K562 (cell line): Measurements from ENCODE around the gene UBE2O. TPM values are rescaled to one million over a fixed set of nuclear protein-coding genes. Genes with fewer than 3 reads are reported as not detected.

Experiments used
- ATAC-seq: fragments of 200-7000 bp; cut with Tn5 transposase; 3 replicates; pipeline ENCODE4 v1.9.1; 2020; ENCODE audit warnings: moderate library complexity
- BruUV-seq: library from RNA; stranded (reverse); fragments of 400-500 nt; replicated peaks from 2 replicates; lab custom pipeline; 2021; lab: Mats Ljungman, UMichigan
- CTCF ChIA-PET: fragments of 300-600 bp; formaldehyde crosslinking; extraction: SDS; loops from one replicate; lab custom pipeline; 2021; ENCODE audit warnings: low intra/inter-chr PET ratio; lab: Yijun Ruan, JAX
- POLR2A ChIA-PET: fragments of 300-600, 350-650 bp; sonication (Branson Sonifier 250); formaldehyde crosslinking; extraction: SDS; loops from one replicate; lab custom pipeline; 2021; ENCODE audit warnings: antibody characterized with exemption, inconsistent platforms; lab: Yijun Ruan, JAX
- DNase-seq, 4 experiments: peaks; one replicate each; pipeline versions ENCODE4 v3.0.0 to v3.0.0-alpha.2; 2011 to 2018; ENCODE audit warnings: low spot score in 3 of 4, mixed read lengths in 3 of 4; ENCODE audit errors: extremely low read depth in 1 of 4
- FAIRE-seq: peaks from 2 replicates; lab custom pipeline; 2011; peaks lifted over from hg19 to GRCh38; lab: Jason Lieb, UNC
- H2AFZ ChIP-seq: 2 replicates; pipeline ENCODE4 v1.6.0; 2011; ENCODE audit warnings: low read depth, low read length, control low read depth, inconsistent platforms
- H3K27ac ChIP-seq: fragments of 200-600 bp; 3 replicates; pipeline ENCODE4 v1.8.0; 2011; ENCODE audit warnings: low read depth, mild to moderate bottlenecking, control low read depth, inconsistent platforms, low read length, moderate library complexity, mixed read lengths; ENCODE audit errors: extremely low read depth
- H3K27me3 ChIP-seq, 2 experiments: fragments of 300-600 bp in 1 of 2; 2 replicates in 1 of 2; 3 replicates in 1 of 2; pipeline versions ENCODE4 v1.6.0 to v1.8.0; 2011; ENCODE audit warnings: inconsistent platforms in 2 of 2, low read length in 2 of 2, mild to moderate bottlenecking in 1 of 2, mixed read lengths in 1 of 2, moderate library complexity in 1 of 2; ENCODE audit not compliant: control insufficient read depth in 2 of 2, insufficient read depth in 2 of 2
- H3K36me3 ChIP-seq: fragments of 300-600 bp; 3 replicates; pipeline ENCODE4 v1.8.0; 2011; ENCODE audit warnings: mild to moderate bottlenecking, low read length, inconsistent platforms; ENCODE audit not compliant: control insufficient read depth, insufficient read depth
- H3K4me1 ChIP-seq, 2 experiments: fragments of 200-600 bp in 1 of 2; replicated peaks in 1 of 2; 2 replicates in 1 of 2; 3 replicates in 1 of 2; pipeline versions ENCODE4 v1.5.1 to v1.8.0; 2011; ENCODE audit warnings: inconsistent platforms in 2 of 2, low read length in 2 of 2, mild to moderate bottlenecking in 1 of 2, mixed read lengths in 1 of 2, moderate library complexity in 1 of 2; ENCODE audit not compliant: control insufficient read depth in 2 of 2, insufficient read depth in 2 of 2
- H3K4me2 ChIP-seq: 2 replicates; pipeline ENCODE4 v1.6.1; 2011; ENCODE audit warnings: low read length, control low read depth, inconsistent platforms, mixed read lengths; ENCODE audit not compliant: insufficient read depth
- H3K4me3 ChIP-seq: fragments of 200-600 bp; sonication (generic), shearing (Covaris generic); 2 replicates; pipeline ENCODE4 v1.5.1; 2016; ENCODE audit warnings: control low read depth, inconsistent platforms
- H3K79me2 ChIP-seq: fragments of 200-600 bp; 3 replicates; pipeline ENCODE4 v1.8.0; 2011; ENCODE audit warnings: low read length, inconsistent platforms; ENCODE audit not compliant: control insufficient read depth, insufficient read depth
- H3K9ac ChIP-seq, 2 experiments: 2 replicates each; pipeline versions ENCODE4 v1.6.0 to v1.6.1; 2011; ENCODE audit warnings: low read depth in 2 of 2, low read length in 2 of 2, control low read depth in 1 of 2, inconsistent platforms in 1 of 2, mild to moderate bottlenecking in 1 of 2, mixed read lengths in 1 of 2; ENCODE audit not compliant: insufficient read depth in 1 of 2
- H3K9me1 ChIP-seq: one replicate; pipeline ENCODE4 v1.6.0; 2011; ENCODE audit warnings: inconsistent platforms, mild to moderate bottlenecking, low read length, moderate library complexity; ENCODE audit not compliant: control insufficient read depth, insufficient read depth
- H3K9me3 ChIP-seq: replicated peaks from 2 replicates; pipeline ENCODE4 v1.5.1; 2011; ENCODE audit warnings: low read depth, low read length, inconsistent platforms; ENCODE audit not compliant: control insufficient read depth, insufficient read depth
- H4K20me1 ChIP-seq: replicated peaks from 2 replicates; pipeline ENCODE4 v1.6.1; 2011; ENCODE audit warnings: low read length, inconsistent platforms, mixed read lengths; ENCODE audit not compliant: control insufficient read depth, insufficient read depth
- EGR1 ChIP-seq: fragments of 450-650 bp; conservative IDR thresholded peaks from 2 replicates; pipeline ENCODE4 v1.6.1; 2017; ENCODE audit warnings: mild to moderate bottlenecking
- ESRRA ChIP-seq: fragments of 450-650 bp; IDR thresholded peaks from 2 replicates; pipeline ENCODE4 v1.6.1; 2014; ENCODE audit warnings: low read depth, mild to moderate bottlenecking, moderate library complexity, borderline replicate concordance
- FOXK1 ChIP-seq: sonication (generic); formaldehyde crosslinking; IDR thresholded peaks from 2 replicates; pipeline ENCODE4 v1.8.0; 2022; ENCODE audit warnings: missing genetic modification reagents, mild to moderate bottlenecking, borderline replicate concordance
- FUS ChIP-seq: fragments of 200-400 bp; formaldehyde crosslinking; optimal IDR thresholded peaks from 2 replicates; pipeline ENCODE3; 2017; ENCODE audit warnings: low read depth, low read length
- HDAC2 ChIP-seq: fragments of 450-650 bp; IDR thresholded peaks from 2 replicates; pipeline ENCODE4 v1.6.1; 2016; ENCODE audit warnings: mild to moderate bottlenecking
- HDAC6 ChIP-seq: IDR thresholded peaks from 2 replicates; pipeline ENCODE4 v1.6.1; 2012; ENCODE audit warnings: low read depth, mild to moderate bottlenecking, control low read depth, inconsistent platforms, low read length, moderate library complexity
- HNRNPUL1 ChIP-seq: fragments of 200-400 bp; formaldehyde crosslinking; IDR thresholded peaks from 2 replicates; pipeline ENCODE4 v1.6.1; 2017; ENCODE audit warnings: low read length
- KAT7 ChIP-seq: sonication (generic); formaldehyde crosslinking; IDR thresholded peaks from 2 replicates; pipeline ENCODE4 v1.8.0; 2022; ENCODE audit warnings: missing genetic modification reagents, mild to moderate bottlenecking, borderline replicate concordance
- MCM2 ChIP-seq: fragments of 450-650 bp; IDR thresholded peaks from 2 replicates; pipeline ENCODE4 v1.6.1; 2017; ENCODE audit warnings: low read depth, mild to moderate bottlenecking
- PHF21A ChIP-seq: fragments of 450-650 bp; IDR thresholded peaks from 2 replicates; pipeline ENCODE4 v1.6.1; 2017; ENCODE audit warnings: low read depth, borderline replicate concordance
- TCF7 ChIP-seq: sonication (generic); IDR thresholded peaks from 2 replicates; pipeline ENCODE4 v1.6.1; 2016; ENCODE audit warnings: antibody characterized with exemption, borderline replicate concordance
- ZNF134 ChIP-seq: fragments of 250-450 bp; sonication (Bioruptor Pico); conservative IDR thresholded peaks from 2 replicates; pipeline ENCODE4 v1.4.0; 2020
- ZNF23 ChIP-seq: fragments of 250-450 bp; sonication (Bioruptor Pico); IDR thresholded peaks from 2 replicates; pipeline ENCODE4 v1.4.0; 2020; ENCODE audit warnings: mild to moderate bottlenecking
- ZNF239 ChIP-seq: fragments of 250-450 bp; sonication (Bioruptor Pico); IDR thresholded peaks from 2 replicates; pipeline ENCODE4 v1.4.0; 2020; ENCODE audit warnings: mild to moderate bottlenecking
- ZNF282 ChIP-seq: sonication (generic); formaldehyde crosslinking; IDR thresholded peaks from 2 replicates; pipeline ENCODE4 v1.8.1; 2023; ENCODE audit warnings: missing genetic modification reagents
- ZNF551 ChIP-seq: fragments of 250-450 bp; sonication (Bioruptor Pico); IDR thresholded peaks from 2 replicates; pipeline ENCODE4 v1.5.0; 2021; ENCODE audit warnings: mild to moderate bottlenecking, moderate library complexity
- WGBS: fragments of 100-300 bp; shearing (Covaris generic); methylation state at CpG from one replicate; pipeline ENCODE4 v1.1.6; 2016; ENCODE audit warnings: low coverage, mixed read lengths; ENCODE audit not compliant: insufficient coverage; ENCODE audit errors: missing lambda C conversion rate; 5-methylcytosine and 5-hydroxymethylcytosine counted together
- in situ Hi-C: fragments of 300-500 bp; cut with MboI; formaldehyde crosslinking; loops from 4 replicates; pipeline ENCODE4 v1.15.0; 2018; ENCODE audit warnings: inconsistent platforms, mixed read lengths
- intact Hi-C: fragments of 100-400 bp; cut with micrococcal nuclease; formaldehyde crosslinking; loops from 2 replicates; pipeline ENCODE4 v1.14.2; 2022
- polyA plus RNA-seq, 8 experiments: library from polyadenylated mRNA; depleted of rRNA in 4 of 8; stranded (reverse) in 5 of 8; unstranded in 3 of 8; fragments of >200 nt; fragmentation: Nextera tagmentation in 2 of 8; fragmentation: Illumina TruSeq in 1 of 8; extraction: Ambion mirVana in 2 of 8; extraction: Trizol in 1 of 8; gene quantifications; 2 replicates each; pipeline versions ENCODE4 v1.2.1 to v1.2.3, GENCODE V29; 2011 to 2014; ENCODE audit warnings: inconsistent platforms in 1 of 8, missing spikeins in 1 of 8
- total RNA-seq, 7 experiments: library from RNA; depleted of rRNA in 6 of 7; stranded (reverse); fragments of >200 nt in 6 of 7; fragmentation: Illumina TruSeq in 2 of 7; extraction: Trizol in 2 of 7; gene quantifications; 2 replicates each; pipeline versions ENCODE4 v1.2.1 to v1.2.3, GENCODE V29; 2011 to 2021; ENCODE audit warnings: low replicate concordance in 1 of 7
- TF ChIP-seq, protein P1 (sequence below): fragments of 450-650 bp; IDR thresholded peaks from 2 replicates; pipeline ENCODE4 v1.6.1; 2017; ENCODE audit warnings: antibody characterized with exemption, mild to moderate bottlenecking
- TF ChIP-seq, protein P2 (sequence below): fragments of 250-450 bp; sonication (Bioruptor Pico); IDR thresholded peaks from 2 replicates; pipeline ENCODE4 v1.4.0; 2020; ENCODE audit warnings: mild to moderate bottlenecking, moderate library complexity, borderline replicate concordance

Gene UBE2O
- total and polyA plus RNA-seq, 9 of the 15 experiments (the other 6 are each of a cell fraction or from before 2014, with no cell fraction given): 1.6 to 39.7 (median 13.3) TPM

DNA sequence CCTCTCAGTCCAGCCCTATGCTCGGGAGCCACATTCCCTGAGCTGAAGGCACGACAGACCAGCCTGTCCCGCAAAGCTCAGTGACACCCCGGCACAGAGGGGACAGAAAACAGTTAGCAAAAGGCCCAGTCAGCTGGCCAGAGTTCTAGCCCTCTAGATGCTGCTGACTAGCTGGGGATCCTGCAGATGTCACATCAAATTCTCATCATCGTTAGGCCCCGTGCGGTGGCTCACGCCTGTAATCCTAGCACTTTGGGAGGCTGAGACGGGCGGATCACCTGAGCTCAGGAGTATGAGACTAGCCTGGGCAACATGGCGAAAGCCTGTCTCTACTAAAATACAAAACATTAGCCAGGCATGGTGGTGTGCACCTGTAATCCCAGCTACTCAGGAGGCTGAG lies 17.2 kb downstream of the UBE2O start (continued):
- TF ChIP-seq TCF7 (no peak), FUS (no peak), ZNF551 (CRISPR knock-in tag) (no peak), ZNF134 (CRISPR knock-in tag) (no peak), MCM2 (no peak), HDAC6 (no peak)
- TF ChIP-seq, protein P1, sequence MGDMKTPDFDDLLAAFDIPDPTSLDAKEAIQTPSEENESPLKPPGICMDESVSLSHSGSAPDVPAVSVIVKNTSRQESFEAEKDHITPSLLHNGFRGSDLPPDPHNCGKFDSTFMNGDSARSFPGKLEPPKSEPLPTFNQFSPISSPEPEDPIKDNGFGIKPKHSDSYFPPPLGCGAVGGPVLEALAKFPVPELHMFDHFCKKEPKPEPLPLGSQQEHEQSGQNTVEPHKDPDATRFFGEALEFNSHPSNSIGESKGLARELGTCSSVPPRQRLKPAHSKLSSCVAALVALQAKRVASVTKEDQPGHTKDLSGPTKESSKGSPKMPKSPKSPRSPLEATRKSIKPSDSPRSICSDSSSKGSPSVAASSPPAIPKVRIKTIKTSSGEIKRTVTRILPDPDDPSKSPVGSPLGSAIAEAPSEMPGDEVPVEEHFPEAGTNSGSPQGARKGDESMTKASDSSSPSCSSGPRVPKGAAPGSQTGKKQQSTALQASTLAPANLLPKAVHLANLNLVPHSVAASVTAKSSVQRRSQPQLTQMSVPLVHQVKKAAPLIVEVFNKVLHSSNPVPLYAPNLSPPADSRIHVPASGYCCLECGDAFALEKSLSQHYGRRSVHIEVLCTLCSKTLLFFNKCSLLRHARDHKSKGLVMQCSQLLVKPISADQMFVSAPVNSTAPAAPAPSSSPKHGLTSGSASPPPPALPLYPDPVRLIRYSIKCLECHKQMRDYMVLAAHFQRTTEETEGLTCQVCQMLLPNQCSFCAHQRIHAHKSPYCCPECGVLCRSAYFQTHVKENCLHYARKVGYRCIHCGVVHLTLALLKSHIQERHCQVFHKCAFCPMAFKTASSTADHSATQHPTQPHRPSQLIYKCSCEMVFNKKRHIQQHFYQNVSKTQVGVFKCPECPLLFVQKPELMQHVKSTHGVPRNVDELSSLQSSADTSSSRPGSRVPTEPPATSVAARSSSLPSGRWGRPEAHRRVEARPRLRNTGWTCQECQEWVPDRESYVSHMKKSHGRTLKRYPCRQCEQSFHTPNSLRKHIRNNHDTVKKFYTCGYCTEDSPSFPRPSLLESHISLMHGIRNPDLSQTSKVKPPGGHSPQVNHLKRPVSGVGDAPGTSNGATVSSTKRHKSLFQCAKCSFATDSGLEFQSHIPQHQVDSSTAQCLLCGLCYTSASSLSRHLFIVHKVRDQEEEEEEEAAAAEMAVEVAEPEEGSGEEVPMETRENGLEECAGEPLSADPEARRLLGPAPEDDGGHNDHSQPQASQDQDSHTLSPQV: no peak

DNA sequence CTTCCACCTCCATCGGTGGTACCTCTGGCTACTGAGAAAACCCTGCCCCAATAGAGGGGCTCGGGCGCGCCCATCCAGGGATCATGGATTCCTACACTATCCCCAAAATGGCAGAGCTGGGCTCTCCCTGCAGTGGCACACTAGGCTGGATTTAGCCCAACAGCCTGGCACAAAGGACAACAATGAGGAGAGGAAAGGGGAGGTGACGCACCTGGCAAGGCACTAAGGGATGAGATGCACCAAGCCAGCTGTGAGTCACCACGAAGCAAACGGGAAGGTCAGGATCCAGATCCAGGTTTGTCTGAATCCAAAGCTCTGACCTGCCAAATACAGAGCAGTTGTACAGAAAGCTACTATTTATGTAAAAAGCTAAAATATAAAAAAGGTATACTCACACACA lies 18.1 kb downstream of the UBE2O start:
- ChIA-PET POLR2A (interaction anchor here (0.6 to 1.9 kb wide), 6 partner anchors 10 to 45 kb away, joined by 3 to 8 read pairs (median 3); no protein-coding TSS in a partner anchor), CTCF (no interaction called here)
- Histone ChIP-seq H3K4me3 (no peak overlapping the region), H3K9me1 (no peaks in the 10 kb centered on the region), H3K27ac (no peak overlapping the region), H3K4me1 (peaks cover 6 to 10% of the 10 kb centered on the region in 2 experiments; a peak in 4 of 5 replicates), H3K36me3 (peaks cover 15% of the 10 kb centered on the region; the same call in 2 of the 3 replicates), H3K9ac (no peak overlapping the region), H4K20me1 (peaks cover 12% of the 10 kb centered on the region; the same call in 1 of the 2 replicates), H3K4me2 (no peak overlapping the region), H3K27me3 (no peaks in the 10 kb centered on the region), H2AFZ (no peak overlapping the region), H3K9me3 (no peaks in the 10 kb centered on the region), H3K79me2 (peaks cover 72% of the 10 kb centered on the region)
- no peak for DNase-seq
- no peak for FAIRE-seq
- no TSS peak for BruUV-seq
- ATAC-seq: no peak
- no peak for TF ChIP-seq HNRNPUL1
- no peak for TF ChIP-seq ZNF23 (CRISPR knock-in tag)
- no peak for TF ChIP-seq ZNF239
- TF ChIP-seq HDAC2: no peak
- TF ChIP-seq ZNF282 (CRISPR knock-in tag): no peak
- TF ChIP-seq KAT7 (CRISPR knock-in tag): no peak
- TF ChIP-seq, protein P2, sequence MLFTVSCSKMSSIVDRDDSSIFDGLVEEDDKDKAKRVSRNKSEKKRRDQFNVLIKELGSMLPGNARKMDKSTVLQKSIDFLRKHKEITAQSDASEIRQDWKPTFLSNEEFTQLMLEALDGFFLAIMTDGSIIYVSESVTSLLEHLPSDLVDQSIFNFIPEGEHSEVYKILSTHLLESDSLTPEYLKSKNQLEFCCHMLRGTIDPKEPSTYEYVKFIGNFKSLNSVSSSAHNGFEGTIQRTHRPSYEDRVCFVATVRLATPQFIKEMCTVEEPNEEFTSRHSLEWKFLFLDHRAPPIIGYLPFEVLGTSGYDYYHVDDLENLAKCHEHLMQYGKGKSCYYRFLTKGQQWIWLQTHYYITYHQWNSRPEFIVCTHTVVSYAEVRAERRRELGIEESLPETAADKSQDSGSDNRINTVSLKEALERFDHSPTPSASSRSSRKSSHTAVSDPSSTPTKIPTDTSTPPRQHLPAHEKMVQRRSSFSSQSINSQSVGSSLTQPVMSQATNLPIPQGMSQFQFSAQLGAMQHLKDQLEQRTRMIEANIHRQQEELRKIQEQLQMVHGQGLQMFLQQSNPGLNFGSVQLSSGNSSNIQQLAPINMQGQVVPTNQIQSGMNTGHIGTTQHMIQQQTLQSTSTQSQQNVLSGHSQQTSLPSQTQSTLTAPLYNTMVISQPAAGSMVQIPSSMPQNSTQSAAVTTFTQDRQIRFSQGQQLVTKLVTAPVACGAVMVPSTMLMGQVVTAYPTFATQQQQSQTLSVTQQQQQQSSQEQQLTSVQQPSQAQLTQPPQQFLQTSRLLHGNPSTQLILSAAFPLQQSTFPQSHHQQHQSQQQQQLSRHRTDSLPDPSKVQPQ (CRISPR knock-in tag): no peak
- TF ChIP-seq PHF21A: no peak
- TF ChIP-seq FOXK1 (CRISPR knock-in tag): no peak
- TF ChIP-seq ESRRA: no peak
- TF ChIP-seq EGR1: no peak
- in situ Hi-C loops (no loop called here), intact Hi-C loops (no loop called here)
- WGBS: 83% methylated on average over 6 of the region's 7 CpGs
